ENCODE data around the gene GPC6. TPM values are rescaled to one million over a fixed set of nuclear protein-coding genes. Genes with fewer than 3 reads are reported as not detected.

The GPC6 gene
- polyA plus RNA-seq, 2 of the 4 experiments (the other 2 are of a cell fraction), result 8.0 to 14.4 TPM

DNA sequence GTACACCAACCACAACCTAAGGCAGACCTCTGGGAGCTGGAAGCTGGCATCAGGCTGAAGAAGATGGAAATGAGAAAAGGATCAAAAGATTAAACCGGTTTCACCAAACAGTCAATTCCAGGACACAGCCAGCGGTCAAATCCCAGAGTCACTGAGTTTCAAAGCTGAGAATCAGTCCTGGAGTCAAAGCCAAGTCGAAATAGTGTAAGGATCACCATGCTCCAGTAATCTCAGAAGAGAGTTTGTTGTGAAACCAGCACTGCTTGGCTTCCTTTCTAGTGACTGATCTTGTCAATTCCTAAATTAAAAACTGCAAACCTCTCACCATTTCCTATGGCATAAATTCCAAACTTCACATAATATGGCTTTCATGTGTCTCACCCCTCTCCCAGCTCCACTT is 198.8 kb downstream of the GPC6 start:
- Histone ChIP-seq H3K4me3 (no peak overlapping the region), H3K9me3 (no peaks in the 10 kb centered on the region), H3K4me1 (no peaks in the 10 kb centered on the region), H3K27ac (no peak overlapping the region), H3K4me2 (no peak overlapping the region)
- FAIRE-seq (no peak), DNase-seq (ENCODE audit: low read depth in 1 of 2, low spot score in 1 of 2) (no peak), ATAC-seq (no peak)
- POLR2A ChIA-PET, result no interaction called here
- CTCF ChIA-PET, result no interaction called here
- 48% methylated on average over 3 of the region's 3 CpGs for WGBS (ENCODE audit: missing lambda C conversion rate)
- TF ChIP-seq EHMT2 (IDR thresholded peaks at IDR 0.05; ENCODE audit: low read depth), result no peak
- no peak for TF ChIP-seq ESRRA (IDR thresholded peaks at IDR 0.05; ENCODE audit: borderline replicate concordance, low read length)
- no peak for TF ChIP-seq FOSL2 (IDR thresholded peaks at IDR 0.05)
- TF ChIP-seq FOSL2 (CRISPR knock-in tag; IDR thresholded peaks at IDR 0.05), result no peak
- TF ChIP-seq, protein P1, sequence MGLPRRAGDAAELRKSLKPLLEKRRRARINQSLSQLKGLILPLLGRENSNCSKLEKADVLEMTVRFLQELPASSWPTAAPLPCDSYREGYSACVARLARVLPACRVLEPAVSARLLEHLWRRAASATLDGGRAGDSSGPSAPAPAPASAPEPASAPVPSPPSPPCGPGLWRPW (IDR thresholded peaks at IDR 0.05), result no peak
- TF ChIP-seq POLR2AphosphoS2 (conservative IDR thresholded peaks at IDR 0.05; ENCODE audit: low read length), result no peak
- TF ChIP-seq, protein P2, sequence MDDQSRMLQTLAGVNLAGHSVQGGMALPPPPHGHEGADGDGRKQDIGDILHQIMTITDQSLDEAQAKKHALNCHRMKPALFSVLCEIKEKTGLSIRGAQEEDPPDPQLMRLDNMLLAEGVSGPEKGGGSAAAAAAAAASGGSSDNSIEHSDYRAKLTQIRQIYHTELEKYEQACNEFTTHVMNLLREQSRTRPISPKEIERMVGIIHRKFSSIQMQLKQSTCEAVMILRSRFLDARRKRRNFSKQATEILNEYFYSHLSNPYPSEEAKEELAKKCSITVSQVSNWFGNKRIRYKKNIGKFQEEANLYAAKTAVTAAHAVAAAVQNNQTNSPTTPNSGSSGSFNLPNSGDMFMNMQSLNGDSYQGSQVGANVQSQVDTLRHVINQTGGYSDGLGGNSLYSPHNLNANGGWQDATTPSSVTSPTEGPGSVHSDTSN (IDR thresholded peaks at IDR 0.05), result no peak
- no peak for TF ChIP-seq SREBF2 (IDR thresholded peaks at IDR 0.05)
- TF ChIP-seq, protein P3, sequence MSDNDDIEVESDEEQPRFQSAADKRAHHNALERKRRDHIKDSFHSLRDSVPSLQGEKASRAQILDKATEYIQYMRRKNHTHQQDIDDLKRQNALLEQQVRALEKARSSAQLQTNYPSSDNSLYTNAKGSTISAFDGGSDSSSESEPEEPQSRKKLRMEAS (IDR thresholded peaks at IDR 0.05), result no peak
- TF ChIP-seq POLR2A (IDR thresholded peaks at IDR 0.05; ENCODE audit: low read length), result no peak
- TF ChIP-seq ZC3H11A (IDR thresholded peaks at IDR 0.05), result no peak

DNA sequence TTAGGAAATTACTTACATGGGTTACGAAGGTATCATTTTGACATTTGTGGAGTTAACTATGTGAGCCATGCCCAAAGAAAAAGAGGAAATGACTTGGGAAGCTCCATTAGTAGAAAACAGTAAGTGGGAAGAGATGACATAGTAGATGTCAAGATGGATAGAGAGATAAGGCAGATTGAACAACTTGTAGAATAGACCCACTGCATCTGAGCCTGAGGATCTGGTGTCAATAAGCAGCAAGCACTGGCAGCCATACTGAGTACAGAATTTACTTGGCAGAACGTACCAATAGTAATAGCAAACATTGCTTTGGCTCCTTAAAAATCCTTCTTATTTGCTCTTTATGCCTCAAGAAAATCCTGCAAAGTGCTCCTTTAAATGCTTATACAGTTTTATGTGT is 203.8 kb downstream of the GPC6 start:
- no peak for TF ChIP-seq ESRRA (IDR thresholded peaks at IDR 0.05; ENCODE audit: borderline replicate concordance, low read length)
- no peak for TF ChIP-seq JUN (IDR thresholded peaks at IDR 0.05)
- no peak for TF ChIP-seq EHF (CRISPR knock-in tag; IDR thresholded peaks at IDR 0.05)
- no peak for TF ChIP-seq CBX2 (IDR thresholded peaks at IDR 0.05; ENCODE audit: borderline replicate concordance, low read depth)
- Histone ChIP-seq H3K9me3 (no peaks in the 10 kb centered on the region), H3K27ac (no peak overlapping the region), H3K4me3 (no peak overlapping the region), H3K4me2 (no peak overlapping the region), H3K4me1 (no peaks in the 10 kb centered on the region)
- DNase-seq (ENCODE audit: low read depth in 1 of 2, low spot score in 1 of 2) (no peak), ATAC-seq (no peak), FAIRE-seq (no peak)
- 24% methylated on average over 2 of the region's 2 CpGs for WGBS (ENCODE audit: missing lambda C conversion rate)
- ChIA-PET POLR2A (no interaction called here), CTCF (no interaction called here)

DNA sequence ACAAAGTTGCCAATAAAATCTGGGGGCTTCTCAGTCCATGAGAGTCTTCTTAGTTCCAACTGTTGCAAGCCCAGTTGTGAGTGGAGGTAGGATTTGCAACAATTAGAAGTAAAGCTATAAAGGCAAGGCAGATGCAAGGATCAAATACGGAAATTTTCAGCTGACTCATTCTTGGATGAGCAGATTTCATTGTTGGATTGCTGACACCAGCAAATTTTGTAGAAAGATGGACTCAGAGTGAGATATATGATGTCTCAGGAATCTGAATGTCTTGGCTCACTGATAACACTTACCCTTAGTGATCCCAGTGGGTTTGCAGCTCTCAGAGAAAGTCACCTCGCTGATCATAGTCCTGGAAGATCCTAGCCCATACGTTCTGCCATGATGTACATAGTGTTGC is 209.0 kb downstream of the GPC6 start:
- no peak for FAIRE-seq
- no peak for DNase-seq (ENCODE audit: low read depth in 1 of 2, low spot score in 1 of 2)
- Histone ChIP-seq H3K9me3 (no peaks in the 10 kb centered on the region), H3K27ac (no peak overlapping the region; a peak in 1 of 6 replicates), H3K4me3 (no peak overlapping the region), H3K4me1 (no peaks in the 10 kb centered on the region), H3K4me2 (no peak overlapping the region)
- POLR2A ChIA-PET, result no interaction called here
- no peak for ATAC-seq
- 49% methylated on average over 3 of the region's 3 CpGs for WGBS (ENCODE audit: missing lambda C conversion rate)
- no peak for TF ChIP-seq ZC3H11A (IDR thresholded peaks at IDR 0.05)
- TF ChIP-seq MYC (IDR thresholded peaks at IDR 0.05; ENCODE audit: borderline replicate concordance, low read length), result no peak
- TF ChIP-seq HOXA7 (CRISPR knock-in tag; IDR thresholded peaks at IDR 0.05), result no peak
- TF ChIP-seq EHF (CRISPR knock-in tag; IDR thresholded peaks at IDR 0.05), result no peak
- TF ChIP-seq, protein P4, sequence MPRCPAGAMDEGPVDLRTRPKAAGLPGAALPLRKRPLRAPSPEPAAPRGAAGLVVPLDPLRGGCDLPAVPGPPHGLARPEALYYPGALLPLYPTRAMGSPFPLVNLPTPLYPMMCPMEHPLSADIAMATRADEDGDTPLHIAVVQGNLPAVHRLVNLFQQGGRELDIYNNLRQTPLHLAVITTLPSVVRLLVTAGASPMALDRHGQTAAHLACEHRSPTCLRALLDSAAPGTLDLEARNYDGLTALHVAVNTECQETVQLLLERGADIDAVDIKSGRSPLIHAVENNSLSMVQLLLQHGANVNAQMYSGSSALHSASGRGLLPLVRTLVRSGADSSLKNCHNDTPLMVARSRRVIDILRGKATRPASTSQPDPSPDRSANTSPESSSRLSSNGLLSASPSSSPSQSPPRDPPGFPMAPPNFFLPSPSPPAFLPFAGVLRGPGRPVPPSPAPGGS (IDR thresholded peaks at IDR 0.05), result no peak
- no peak for TF ChIP-seq RAD21 (conservative IDR thresholded peaks at IDR 0.05 in 1 of 2, IDR thresholded peaks at IDR 0.05 in 1 of 2)
- no peak for TF ChIP-seq TFCP2L1 (CRISPR knock-in tag; IDR thresholded peaks at IDR 0.05)
- peak; percentile 91 for TF ChIP-seq MAFK (IDR thresholded peaks at IDR 0.05; ENCODE audit: partially characterized antibody)
- CTCF ChIA-PET, result no interaction called here

DNA sequence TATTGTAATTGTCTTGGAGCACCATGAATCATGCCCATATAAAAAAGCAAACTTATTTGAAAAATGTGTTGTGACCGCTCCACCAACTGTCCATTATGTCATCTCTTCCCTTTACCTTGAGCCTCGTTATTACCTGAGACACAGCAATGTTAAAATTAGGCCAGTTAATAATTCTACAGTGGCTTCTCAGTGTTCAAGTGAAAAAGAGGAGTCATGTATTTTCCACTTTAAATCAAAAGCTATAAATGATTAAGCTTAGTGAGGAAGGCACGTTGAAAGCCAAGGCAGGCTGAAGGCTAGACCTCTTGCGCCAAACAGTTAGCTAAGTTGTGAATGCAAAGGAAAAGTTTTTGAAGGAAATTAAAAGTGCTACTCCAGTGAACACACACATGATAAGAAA is 210.5 kb downstream of the GPC6 start:
- Histone ChIP-seq H3K27ac (no peak overlapping the region), H3K9me3 (no peaks in the 10 kb centered on the region), H3K4me2 (no peak overlapping the region), H3K4me1 (no peaks in the 10 kb centered on the region), H3K4me3 (no peak overlapping the region)
- FAIRE-seq, result no peak
- CTCF ChIA-PET, result no interaction called here
- POLR2A ChIA-PET, result no interaction called here
- ATAC-seq, result no peak
- 43% methylated on average over 4 of the region's 4 CpGs for WGBS (ENCODE audit: missing lambda C conversion rate)
- no peak for DNase-seq (ENCODE audit: low read depth in 1 of 2, low spot score in 1 of 2)
- TF ChIP-seq ZC3H11A (IDR thresholded peaks at IDR 0.05) (no peak), HOXB5 (CRISPR knock-in tag; IDR thresholded peaks at IDR 0.05) (no peak), FOSL2 (IDR thresholded peaks at IDR 0.05) (no peak), FOSL2 (CRISPR knock-in tag; IDR thresholded peaks at IDR 0.05) (no peak), FOSB (CRISPR knock-in tag; IDR thresholded peaks at IDR 0.05) (no peak), PHF8 (IDR thresholded peaks at IDR 0.05; ENCODE audit: borderline replicate concordance, low read depth) (no peak), ZSCAN20 (CRISPR knock-in tag; IDR thresholded peaks at IDR 0.05) (no peak), RFX5 (IDR thresholded peaks at IDR 0.05) (no peak), HDAC2 (IDR thresholded peaks at IDR 0.05) (no peak)
- TF ChIP-seq, protein P5, sequence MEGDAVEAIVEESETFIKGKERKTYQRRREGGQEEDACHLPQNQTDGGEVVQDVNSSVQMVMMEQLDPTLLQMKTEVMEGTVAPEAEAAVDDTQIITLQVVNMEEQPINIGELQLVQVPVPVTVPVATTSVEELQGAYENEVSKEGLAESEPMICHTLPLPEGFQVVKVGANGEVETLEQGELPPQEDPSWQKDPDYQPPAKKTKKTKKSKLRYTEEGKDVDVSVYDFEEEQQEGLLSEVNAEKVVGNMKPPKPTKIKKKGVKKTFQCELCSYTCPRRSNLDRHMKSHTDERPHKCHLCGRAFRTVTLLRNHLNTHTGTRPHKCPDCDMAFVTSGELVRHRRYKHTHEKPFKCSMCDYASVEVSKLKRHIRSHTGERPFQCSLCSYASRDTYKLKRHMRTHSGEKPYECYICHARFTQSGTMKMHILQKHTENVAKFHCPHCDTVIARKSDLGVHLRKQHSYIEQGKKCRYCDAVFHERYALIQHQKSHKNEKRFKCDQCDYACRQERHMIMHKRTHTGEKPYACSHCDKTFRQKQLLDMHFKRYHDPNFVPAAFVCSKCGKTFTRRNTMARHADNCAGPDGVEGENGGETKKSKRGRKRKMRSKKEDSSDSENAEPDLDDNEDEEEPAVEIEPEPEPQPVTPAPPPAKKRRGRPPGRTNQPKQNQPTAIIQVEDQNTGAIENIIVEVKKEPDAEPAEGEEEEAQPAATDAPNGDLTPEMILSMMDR (IDR thresholded peaks at IDR 0.05), result no peak
- TF ChIP-seq, protein P6, sequence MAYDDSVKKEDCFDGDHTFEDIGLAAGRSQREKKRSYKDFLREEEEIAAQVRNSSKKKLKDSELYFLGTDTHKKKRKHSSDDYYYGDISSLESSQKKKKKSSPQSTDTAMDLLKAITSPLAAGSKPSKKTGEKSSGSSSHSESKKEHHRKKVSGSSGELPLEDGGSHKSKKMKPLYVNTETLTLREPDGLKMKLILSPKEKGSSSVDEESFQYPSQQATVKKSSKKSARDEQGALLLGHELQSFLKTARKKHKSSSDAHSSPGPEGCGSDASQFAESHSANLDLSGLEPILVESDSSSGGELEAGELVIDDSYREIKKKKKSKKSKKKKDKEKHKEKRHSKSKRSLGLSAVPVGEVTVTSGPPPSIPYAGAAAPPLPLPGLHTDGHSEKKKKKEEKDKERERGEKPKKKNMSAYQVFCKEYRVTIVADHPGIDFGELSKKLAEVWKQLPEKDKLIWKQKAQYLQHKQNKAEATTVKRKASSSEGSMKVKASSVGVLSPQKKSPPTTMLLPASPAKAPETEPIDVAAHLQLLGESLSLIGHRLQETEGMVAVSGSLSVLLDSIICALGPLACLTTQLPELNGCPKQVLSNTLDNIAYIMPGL (CRISPR knock-in tag; IDR thresholded peaks at IDR 0.05; ENCODE audit: borderline replicate concordance), result no peak

Measured in A549 (cell line).